Measurements from ENCODE around the gene TSPAN7.

TSPAN7 gene

GRCh38 chrX:38668771-38669170 is 107.4 kb downstream of the TSPAN7 start:
- H3K9me3 ChIP-seq (ENCODE audit: severe bottlenecking), result no peaks in the 10 kb centered on the region
- no peak for ATAC-seq (ENCODE audit: low read depth)
- H3K27me3 ChIP-seq (ENCODE audit: insufficient read depth, poor library complexity, severe bottlenecking), result no peaks in the 10 kb centered on the region
- H3K27ac ChIP-seq (ENCODE audit: poor library complexity, severe bottlenecking), result no peak overlapping the region
- no peaks in the 10 kb centered on the region for H3K36me3 ChIP-seq (ENCODE audit: low read depth)
- H3K4me1 ChIP-seq (ENCODE audit: insufficient read depth, poor library complexity, severe bottlenecking), result no peaks in the 10 kb centered on the region
- no peak for DNase-seq (ENCODE audit: low spot score)
- no peak overlapping the region for H3K4me3 ChIP-seq (ENCODE audit: severe bottlenecking)
- TF ChIP-seq CTCF (IDR thresholded peaks at IDR 0.05; ENCODE audit: poor library complexity, severe bottlenecking), result no peak

- Histone ChIP-seq H3K4me3 (ENCODE audit: severe bottlenecking) (no peak overlapping the region), H3K36me3 (ENCODE audit: low read depth) (no peaks in the 10 kb centered on the region), H3K9me3 (ENCODE audit: severe bottlenecking) (no peaks in the 10 kb centered on the region), H3K27ac (ENCODE audit: poor library complexity, severe bottlenecking) (no peak overlapping the region), H3K4me1 (ENCODE audit: insufficient read depth, poor library complexity, severe bottlenecking) (no peaks in the 10 kb centered on the region), H3K27me3 (ENCODE audit: insufficient read depth, poor library complexity, severe bottlenecking) (no peaks in the 10 kb centered on the region)
- ATAC-seq (ENCODE audit: low read depth) (no peak), DNase-seq (ENCODE audit: low spot score) (no peak)
- no peak for TF ChIP-seq CTCF (IDR thresholded peaks at IDR 0.05; ENCODE audit: poor library complexity, severe bottlenecking)
Observed at GRCh38 chrX:38669428-38669827, 108.1 kb downstream of the TSPAN7 start.

GRCh38 chrX:38672646-38673045 is 111.3 kb downstream of the TSPAN7 start:
- no peak overlapping the region for H3K27ac ChIP-seq (ENCODE audit: poor library complexity, severe bottlenecking)
- H3K27me3 ChIP-seq (ENCODE audit: insufficient read depth, poor library complexity, severe bottlenecking), result no peaks in the 10 kb centered on the region
- no peak for ATAC-seq (ENCODE audit: low read depth)
- no peak for TF ChIP-seq CTCF (IDR thresholded peaks at IDR 0.05; ENCODE audit: poor library complexity, severe bottlenecking)
- no peaks in the 10 kb centered on the region for H3K4me1 ChIP-seq (ENCODE audit: insufficient read depth, poor library complexity, severe bottlenecking)
- no peak for DNase-seq (ENCODE audit: low spot score)
- H3K36me3 ChIP-seq (ENCODE audit: low read depth), result no peaks in the 10 kb centered on the region
- H3K9me3 ChIP-seq (ENCODE audit: severe bottlenecking), result no peaks in the 10 kb centered on the region
- no peak overlapping the region for H3K4me3 ChIP-seq (ENCODE audit: severe bottlenecking)

DNA sequence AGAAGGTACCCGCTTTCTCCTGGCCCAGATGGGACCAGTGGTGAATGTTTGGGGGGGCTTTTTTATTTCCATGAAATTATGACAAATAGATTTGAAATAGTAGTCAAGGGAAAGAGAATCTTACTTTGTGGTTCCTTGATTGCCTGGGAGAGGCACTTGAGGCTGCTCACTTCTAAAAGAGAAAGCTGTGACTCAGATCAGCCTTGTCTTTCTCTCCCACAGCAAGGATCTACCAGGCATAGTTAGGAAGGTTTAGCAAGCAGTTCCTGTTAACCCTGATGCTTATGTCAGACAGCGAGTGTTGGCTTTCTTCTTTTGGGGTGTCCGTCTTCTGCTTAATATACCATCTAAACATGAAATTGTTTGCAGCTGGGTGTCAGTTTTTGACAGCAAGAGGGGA is 114.5 kb downstream of the TSPAN7 start:
- no peaks in the 10 kb centered on the region for H3K9me3 ChIP-seq (ENCODE audit: severe bottlenecking)
- no peaks in the 10 kb centered on the region for H3K27me3 ChIP-seq (ENCODE audit: insufficient read depth, poor library complexity, severe bottlenecking)
- DNase-seq (ENCODE audit: low spot score), result no peak
- H3K27ac ChIP-seq (ENCODE audit: poor library complexity, severe bottlenecking), result no peak overlapping the region
- H3K4me1 ChIP-seq (ENCODE audit: insufficient read depth, poor library complexity, severe bottlenecking), result no peaks in the 10 kb centered on the region
- TF ChIP-seq CTCF (IDR thresholded peaks at IDR 0.05; ENCODE audit: poor library complexity, severe bottlenecking), result no peak
- H3K4me3 ChIP-seq (ENCODE audit: severe bottlenecking), result no peak overlapping the region
- no peak for ATAC-seq (ENCODE audit: low read depth)
- no peaks in the 10 kb centered on the region for H3K36me3 ChIP-seq (ENCODE audit: low read depth)

- no peak for ATAC-seq (ENCODE audit: low read depth)
- Histone ChIP-seq H3K9me3 (ENCODE audit: severe bottlenecking) (no peaks in the 10 kb centered on the region), H3K4me1 (ENCODE audit: insufficient read depth, poor library complexity, severe bottlenecking) (no peaks in the 10 kb centered on the region), H3K27me3 (ENCODE audit: insufficient read depth, poor library complexity, severe bottlenecking) (no peaks in the 10 kb centered on the region), H3K27ac (ENCODE audit: poor library complexity, severe bottlenecking) (no peak overlapping the region), H3K4me3 (ENCODE audit: severe bottlenecking) (no peak overlapping the region), H3K36me3 (ENCODE audit: low read depth) (no peaks in the 10 kb centered on the region)
- no peak for DNase-seq (ENCODE audit: low spot score)
- TF ChIP-seq CTCF (IDR thresholded peaks at IDR 0.05; ENCODE audit: poor library complexity, severe bottlenecking), result no peak
Observed at GRCh38 chrX:38678183-38678582, 116.8 kb downstream of the TSPAN7 start.

All from RWPE2 (cell line).